IMR-90 (cell line): ENCODE data around the gene PTRHD1.

Experiments used
- CTCF ChIP-seq: conservative IDR thresholded peaks from 2 replicates; pipeline ENCODE4 v1.5.1; 2012; ENCODE audit warnings: mild to moderate bottlenecking, low read depth, low read length, improper control_type of control experiment
- ELK1 ChIP-seq: fragments of 150-350 bp; IDR thresholded peaks from 2 replicates; pipeline ENCODE4 v1.6.1; 2016; ENCODE audit warnings: low read depth, mild to moderate bottlenecking, low read length, moderate library complexity, borderline replicate concordance
- MAFK ChIP-seq: IDR thresholded peaks from 2 replicates; pipeline ENCODE4 v1.6.1; 2012; ENCODE audit warnings: low read depth, low read length, improper control_type of control experiment
- POLR2A ChIP-seq: IDR thresholded peaks from 2 replicates; pipeline ENCODE4 v1.6.1; 2012; ENCODE audit warnings: mild to moderate bottlenecking, low read depth, low read length
- RFX5 ChIP-seq: IDR thresholded peaks from 2 replicates; pipeline ENCODE4 v1.8.0; 2012; ENCODE audit warnings: low read depth, mild to moderate bottlenecking, low read length, moderate library complexity
- SMC3 ChIP-seq: fragments of 150-350 bp; IDR thresholded peaks from 2 replicates; pipeline ENCODE4 v1.6.1; 2016; ENCODE audit warnings: low read depth, mild to moderate bottlenecking, antibody characterized with exemption, low read length, moderate library complexity
- TF ChIP-seq, protein P1 (sequence below): fragments of 150-350 bp; IDR thresholded peaks from 2 replicates; pipeline ENCODE4 v1.6.1; 2017; ENCODE audit warnings: mild to moderate bottlenecking, antibody characterized with exemption, low read length, low read depth

DNA sequence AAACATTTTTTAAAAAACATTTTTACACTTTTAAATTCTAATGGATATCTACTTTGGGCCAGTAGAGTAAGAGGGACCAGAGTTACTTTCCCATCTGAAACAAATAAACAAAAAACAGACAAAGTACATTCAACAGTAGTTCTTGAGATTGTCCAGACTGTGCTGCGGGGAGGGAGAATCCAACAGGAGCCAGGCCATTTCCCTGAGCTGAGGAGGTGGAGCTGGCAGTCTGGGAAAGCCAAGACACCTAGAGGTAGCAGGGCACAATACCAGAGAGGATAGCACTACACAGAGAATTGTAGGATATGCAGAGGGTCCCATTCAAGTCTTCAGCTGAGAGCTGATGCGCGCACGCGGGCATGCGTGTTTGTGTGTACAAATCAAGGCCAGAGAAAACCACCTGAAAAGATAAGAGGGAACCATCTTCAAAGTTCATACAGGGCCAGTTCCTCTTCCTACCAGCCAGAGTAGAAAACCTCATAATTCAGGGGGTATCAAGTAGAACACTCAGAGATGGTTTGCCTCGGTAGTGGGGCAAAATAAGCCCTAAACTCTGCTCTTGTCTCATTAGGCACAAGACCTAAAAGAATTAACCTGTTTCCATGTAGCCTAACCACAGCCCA, 44.0 kb downstream of the PTRHD1 start:
- TF ChIP-seq, protein P1, sequence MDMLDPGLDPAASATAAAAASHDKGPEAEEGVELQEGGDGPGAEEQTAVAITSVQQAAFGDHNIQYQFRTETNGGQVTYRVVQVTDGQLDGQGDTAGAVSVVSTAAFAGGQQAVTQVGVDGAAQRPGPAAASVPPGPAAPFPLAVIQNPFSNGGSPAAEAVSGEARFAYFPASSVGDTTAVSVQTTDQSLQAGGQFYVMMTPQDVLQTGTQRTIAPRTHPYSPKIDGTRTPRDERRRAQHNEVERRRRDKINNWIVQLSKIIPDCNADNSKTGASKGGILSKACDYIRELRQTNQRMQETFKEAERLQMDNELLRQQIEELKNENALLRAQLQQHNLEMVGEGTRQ, result no peak
- TF ChIP-seq POLR2A (no peak), SMC3 (no peak), CTCF (no peak), ELK1 (no peak), MAFK (no peak), RFX5 (no peak)
